Fibroblast of villous mesenchyme (primary cell): ENCODE measurements around the gene NMT1. TPM values are rescaled to one million over a fixed set of nuclear protein-coding genes. Genes with fewer than 3 reads are reported as not detected.

ENCODE experiments used
- DNase-seq: peaks from one replicate; pipeline ENCODE4 v3.0.0-alpha.2; 2010; ENCODE audit warnings: low read depth
- H3K4me3 ChIP-seq: 2 replicates; pipeline ENCODE4 v1.5.1; 2011; ENCODE audit warnings: low read depth, mild to moderate bottlenecking, low read length
- CTCF ChIP-seq: IDR thresholded peaks from 2 replicates; pipeline ENCODE4 v1.5.1; 2012; ENCODE audit warnings: low read depth, mild to moderate bottlenecking, low read length; ENCODE audit not compliant: insufficient read depth
- total RNA-seq: library from RNA; depleted of rRNA; stranded (reverse); fragments of >200 nt; gene quantifications from 2 replicates; pipeline ENCODE4 v1.2.3, GENCODE V29; 2012

NMT1 gene
- total RNA-seq, 1 donor, result 78.2 TPM

GRCh38 chr17:45036691-45037090 is 24.4 kb upstream of the NMT1 start:
- TF ChIP-seq CTCF, result no peak
- H3K4me3 ChIP-seq, result no peak overlapping the region
- DNase-seq, result no peak

- H3K4me3 ChIP-seq, result no peak overlapping the region
- no peak for DNase-seq
- no peak for TF ChIP-seq CTCF
Measured at GRCh38 chr17:45038728-45039634, 22.1 kb upstream of the NMT1 start.

- DNase-seq, result no peak
- no peak overlapping the region for H3K4me3 ChIP-seq
- TF ChIP-seq CTCF, result no peak
Measured at GRCh38 chr17:45040459-45040858, 20.7 kb upstream of the NMT1 start.

GRCh38 chr17:45042346-45043120 is 18.6 kb upstream of the NMT1 start:
- no peak for TF ChIP-seq CTCF
- no peak for DNase-seq
- H3K4me3 ChIP-seq, result no peak overlapping the region

- no peak for TF ChIP-seq CTCF
- DNase-seq, result no peak
- H3K4me3 ChIP-seq, result no peak overlapping the region
Measured at GRCh38 chr17:45043813-45044540, 17.1 kb upstream of the NMT1 start.

GRCh38 chr17:45046537-45047125 is 14.5 kb upstream of the NMT1 start:
- TF ChIP-seq CTCF, result no peak
- no peak overlapping the region for H3K4me3 ChIP-seq
- DNase-seq, result no peak
